Retina (tissue), 1 donor: Measurements from ENCODE around the gene SLC28A2.

Source experiments
- DNase-seq: peaks from one replicate; pipeline ENCODE4 v3.0.0-alpha.2; 2016

Gene SLC28A2

GRCh38 chr15:45326741-45327140 is 74.7 kb downstream of the SLC28A2 start:
- peak; percentile 14 for DNase-seq
